Nephron (organoid): ENCODE results near the gene DDHD1.
A peak's percentile ranks its signal among the peaks of the same experiment; 100 is the strongest.

Experiments
- H3K27ac Mint-ChIP-seq, 3 experiments: 2 replicates each; pipeline ENCODE4 v1.8.0; 2020; ENCODE audit warnings: mixed read lengths in 3 of 3, mild to moderate bottlenecking in 2 of 3, moderate library complexity in 1 of 3
- H3K27me3 Mint-ChIP-seq: 2 replicates; pipeline ENCODE4 v1.8.0; 2021; ENCODE audit warnings: low read depth, mild to moderate bottlenecking, moderate library complexity, mixed read lengths
- H3K36me3 Mint-ChIP-seq: 2 replicates; pipeline ENCODE4 v1.8.0; 2020; ENCODE audit warnings: low read depth, mixed read lengths
- H3K4me1 Mint-ChIP-seq: 2 replicates; pipeline ENCODE4 v1.8.0; 2020; ENCODE audit warnings: mixed read lengths
- H3K4me3 Mint-ChIP-seq, 3 experiments: 2 replicates each; pipeline ENCODE4 v1.8.0; 2020; ENCODE audit warnings: mild to moderate bottlenecking in 3 of 3, mixed read lengths in 3 of 3, moderate library complexity in 2 of 3
- H3K9me3 Mint-ChIP-seq: 2 replicates; pipeline ENCODE4 v1.8.0; 2020; ENCODE audit warnings: mixed read lengths
- CTCF ChIP-seq, 3 experiments: fragments of 200-600 bp; sonication (generic); IDR thresholded peaks; one replicate each; pipeline ENCODE4 v1.5.0; 2021; ENCODE audit warnings: antibody characterized with exemption in 3 of 3; ENCODE audit not compliant: unreplicated experiment in 3 of 3

DDHD1 gene

GRCh38 chr14:53001787-53002378 is 151.2 kb downstream of the DDHD1 start:
- no peaks in the 10 kb centered on the region for H3K27me3 Mint-ChIP-seq
- peak overlapping the region in 1 of 3 experiments; percentile 9 for H3K27ac Mint-ChIP-seq
- no peak for TF ChIP-seq CTCF (IDR thresholded peaks at IDR 0.05; ENCODE audit: unreplicated experiment in 3 of 3)
- H3K36me3 Mint-ChIP-seq, result no peaks in the 10 kb centered on the region
- H3K4me1 Mint-ChIP-seq, result peaks cover 5% of the 10 kb centered on the region
- no peaks in the 10 kb centered on the region for H3K9me3 Mint-ChIP-seq
- H3K4me3 Mint-ChIP-seq, result no peak overlapping the region

GRCh38 chr14:52998376-52999015 is 154.6 kb downstream of the DDHD1 start:
- Mint-ChIP-seq H3K27ac (peak overlapping the region in 2 of 3 experiments; percentile 33 to 87), H3K36me3 (no peaks in the 10 kb centered on the region), H3K4me3 (no peak overlapping the region), H3K9me3 (no peaks in the 10 kb centered on the region), H3K27me3 (no peaks in the 10 kb centered on the region), H3K4me1 (peaks cover 5% of the 10 kb centered on the region)
- no peak for TF ChIP-seq CTCF (IDR thresholded peaks at IDR 0.05; ENCODE audit: unreplicated experiment in 3 of 3)

GRCh38 chr14:52996493-52996892 is 156.6 kb downstream of the DDHD1 start:
- no peak for TF ChIP-seq CTCF (IDR thresholded peaks at IDR 0.05; ENCODE audit: unreplicated experiment in 3 of 3)
- no peaks in the 10 kb centered on the region for H3K36me3 Mint-ChIP-seq
- peaks cover 5% of the 10 kb centered on the region for H3K9me3 Mint-ChIP-seq
- H3K27ac Mint-ChIP-seq, result no peak overlapping the region
- H3K27me3 Mint-ChIP-seq, result no peaks in the 10 kb centered on the region
- H3K4me3 Mint-ChIP-seq, result no peak overlapping the region
- peaks cover 13% of the 10 kb centered on the region for H3K4me1 Mint-ChIP-seq

- H3K27me3 Mint-ChIP-seq, result no peaks in the 10 kb centered on the region
- TF ChIP-seq CTCF (IDR thresholded peaks at IDR 0.05; ENCODE audit: unreplicated experiment in 3 of 3), result no peak
- no peak overlapping the region for H3K27ac Mint-ChIP-seq
- no peaks in the 10 kb centered on the region for H3K36me3 Mint-ChIP-seq
- H3K4me1 Mint-ChIP-seq, result peaks cover 13% of the 10 kb centered on the region
- H3K4me3 Mint-ChIP-seq, result no peak overlapping the region
- peaks cover 8% of the 10 kb centered on the region for H3K9me3 Mint-ChIP-seq
Measured at GRCh38 chr14:52995998-52996397, 157.1 kb downstream of the DDHD1 start.

- no peak for TF ChIP-seq CTCF (IDR thresholded peaks at IDR 0.05; ENCODE audit: unreplicated experiment in 3 of 3)
- peak overlapping the region; percentile 45 to 67 (median 56) for H3K27ac Mint-ChIP-seq
- no peak overlapping the region for H3K4me3 Mint-ChIP-seq
- H3K36me3 Mint-ChIP-seq, result no peaks in the 10 kb centered on the region
- no peaks in the 10 kb centered on the region for H3K27me3 Mint-ChIP-seq
- H3K9me3 Mint-ChIP-seq, result peaks cover 8% of the 10 kb centered on the region
- peaks cover 17% of the 10 kb centered on the region for H3K4me1 Mint-ChIP-seq
Measured at GRCh38 chr14:52992236-52992870, 160.8 kb downstream of the DDHD1 start.
